Immature natural killer cell (primary cell): Measurements from ENCODE around the gene MIEF1. TPM values are rescaled to one million over a fixed set of nuclear protein-coding genes. Genes with fewer than 3 reads are reported as not detected.

Experiments
- DNase-seq, 3 donors: peaks; one replicate each; pipeline ENCODE4 v3.0.0; 2022; ENCODE audit warnings: mixed read lengths in 1 of 3
- H3K27ac Mint-ChIP-seq, 6 donors: one replicate each; pipeline ENCODE4 v1.8.0; 2020; ENCODE audit warnings: mixed read lengths in 6 of 6, mild to moderate bottlenecking in 5 of 6, inconsistent platforms in 4 of 6, moderate library complexity in 3 of 6
- H3K27me3 Mint-ChIP-seq, 3 donors: one replicate each; pipeline ENCODE4 v1.8.0; 2020 to 2021; ENCODE audit warnings: low read depth in 3 of 3, mild to moderate bottlenecking in 3 of 3, mixed read lengths in 3 of 3, moderate library complexity in 3 of 3, inconsistent platforms in 1 of 3
- H3K36me3 Mint-ChIP-seq, 3 donors: one replicate each; pipeline ENCODE4 v1.8.0; 2020; ENCODE audit warnings: mixed read lengths in 3 of 3, inconsistent platforms in 2 of 3, mild to moderate bottlenecking in 2 of 3
- H3K4me1 Mint-ChIP-seq, 2 donors: one replicate each; pipeline ENCODE4 v1.8.0; 2020; ENCODE audit warnings: inconsistent platforms in 2 of 2, mild to moderate bottlenecking in 2 of 2, mixed read lengths in 2 of 2, moderate library complexity in 1 of 2
- H3K4me3 Mint-ChIP-seq, 5 donors: one replicate each; pipeline ENCODE4 v1.8.0; 2020; ENCODE audit warnings: mild to moderate bottlenecking in 5 of 5, mixed read lengths in 5 of 5, inconsistent platforms in 3 of 5, moderate library complexity in 3 of 5
- H3K9me3 Mint-ChIP-seq, 6 donors: one replicate each; pipeline ENCODE4 v1.8.0; 2020; ENCODE audit warnings: mild to moderate bottlenecking in 6 of 6, mixed read lengths in 6 of 6, inconsistent platforms in 4 of 6, moderate library complexity in 3 of 6
- polyA plus RNA-seq, 3 donors: library from polyadenylated mRNA; unstranded; fragments of 300-500 nt; fragmentation: Illumina TruSeq; gene quantifications; one replicate each; pipeline ENCODE4 v1.2.3, GENCODE V29; 2021

The MIEF1 gene
- polyA plus RNA-seq, 3 donors from 2014 or later = 13.8 to 30.5 (median 18.4) TPM

DNA sequence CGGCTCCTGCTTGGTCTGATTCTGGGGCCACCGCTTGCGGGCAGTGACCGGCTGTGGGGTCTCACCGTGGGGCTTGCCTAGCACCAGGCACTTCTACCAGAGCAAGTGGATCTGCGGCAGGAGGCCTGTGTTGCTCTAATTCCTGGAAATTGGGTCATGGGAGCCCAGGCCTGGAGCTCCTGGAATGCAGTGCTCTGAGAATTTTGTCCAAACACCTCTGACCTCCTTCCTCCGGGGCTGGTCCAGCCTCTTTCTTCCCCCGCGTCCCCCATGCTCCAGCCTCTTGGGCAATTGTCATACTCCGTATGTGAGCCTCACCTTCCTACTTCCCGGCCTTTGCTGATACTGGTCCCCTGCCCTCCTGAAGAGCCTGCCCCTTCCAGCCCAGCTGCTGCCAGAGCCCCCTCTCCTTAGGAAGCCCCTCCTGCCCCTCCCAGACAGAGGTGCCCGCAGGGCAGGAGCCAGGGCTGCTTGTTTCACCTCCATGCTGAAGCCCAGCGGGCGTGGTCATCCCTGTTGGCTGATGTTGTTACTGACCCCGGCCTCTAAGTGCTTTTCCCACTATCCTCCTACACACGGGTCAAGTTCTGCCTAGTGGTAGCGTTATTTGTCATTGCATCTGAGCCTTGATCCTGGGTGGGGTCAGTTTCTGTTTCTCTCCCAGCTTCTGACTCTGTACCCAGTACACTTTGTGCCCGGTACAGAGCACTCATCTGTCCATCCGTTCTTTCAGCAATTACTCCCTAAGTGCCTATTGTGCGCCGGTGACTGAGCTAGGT is 35.7 kb upstream of the MIEF1 start:
- H3K36me3 Mint-ChIP-seq = no peaks in the 10 kb centered on the region
- no peaks in the 10 kb centered on the region for H3K9me3 Mint-ChIP-seq
- no peak overlapping the region for H3K27ac Mint-ChIP-seq
- H3K4me1 Mint-ChIP-seq = peaks cover 2% of the 10 kb centered on the region in 2 donors
- DNase-seq = no peak
- no peak overlapping the region for H3K4me3 Mint-ChIP-seq
- peaks cover 2 to 8% (median 5%) of the 10 kb centered on the region in 3 donors for H3K27me3 Mint-ChIP-seq

DNA sequence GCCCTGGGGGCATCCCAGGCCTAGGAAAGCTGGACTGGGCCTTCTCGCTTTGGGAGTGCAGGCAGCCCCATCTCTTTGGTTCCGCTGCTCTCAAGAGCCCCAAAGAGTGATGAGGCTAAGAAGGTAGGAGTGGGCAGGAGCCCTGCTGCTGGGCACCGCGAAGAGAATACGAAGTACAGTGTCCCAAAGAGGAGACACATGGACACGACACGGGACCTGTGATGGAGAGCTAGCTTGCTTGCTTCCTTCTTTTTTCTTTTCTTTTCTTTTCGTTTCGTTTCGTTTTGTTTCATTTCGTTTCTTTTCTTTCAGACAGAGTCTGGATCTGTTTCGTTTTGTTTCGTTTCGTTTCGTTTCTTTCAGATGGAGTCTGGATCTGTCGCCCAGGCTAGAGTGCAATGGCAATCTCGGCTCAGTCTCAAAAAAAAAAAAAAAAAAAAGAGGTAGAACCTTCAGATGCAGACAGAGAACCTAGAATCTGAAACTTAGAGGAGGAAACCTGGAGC is 34.6 kb upstream of the MIEF1 start:
- no peak for DNase-seq
- Mint-ChIP-seq H3K4me1 (peaks cover 6 to 10% of the 10 kb centered on the region in 2 donors), H3K9me3 (no peaks in the 10 kb centered on the region), H3K4me3 (no peak overlapping the region), H3K36me3 (no peaks in the 10 kb centered on the region), H3K27ac (no peak overlapping the region), H3K27me3 (peaks cover 2 to 8% (median 5%) of the 10 kb centered on the region in 3 donors)

DNA sequence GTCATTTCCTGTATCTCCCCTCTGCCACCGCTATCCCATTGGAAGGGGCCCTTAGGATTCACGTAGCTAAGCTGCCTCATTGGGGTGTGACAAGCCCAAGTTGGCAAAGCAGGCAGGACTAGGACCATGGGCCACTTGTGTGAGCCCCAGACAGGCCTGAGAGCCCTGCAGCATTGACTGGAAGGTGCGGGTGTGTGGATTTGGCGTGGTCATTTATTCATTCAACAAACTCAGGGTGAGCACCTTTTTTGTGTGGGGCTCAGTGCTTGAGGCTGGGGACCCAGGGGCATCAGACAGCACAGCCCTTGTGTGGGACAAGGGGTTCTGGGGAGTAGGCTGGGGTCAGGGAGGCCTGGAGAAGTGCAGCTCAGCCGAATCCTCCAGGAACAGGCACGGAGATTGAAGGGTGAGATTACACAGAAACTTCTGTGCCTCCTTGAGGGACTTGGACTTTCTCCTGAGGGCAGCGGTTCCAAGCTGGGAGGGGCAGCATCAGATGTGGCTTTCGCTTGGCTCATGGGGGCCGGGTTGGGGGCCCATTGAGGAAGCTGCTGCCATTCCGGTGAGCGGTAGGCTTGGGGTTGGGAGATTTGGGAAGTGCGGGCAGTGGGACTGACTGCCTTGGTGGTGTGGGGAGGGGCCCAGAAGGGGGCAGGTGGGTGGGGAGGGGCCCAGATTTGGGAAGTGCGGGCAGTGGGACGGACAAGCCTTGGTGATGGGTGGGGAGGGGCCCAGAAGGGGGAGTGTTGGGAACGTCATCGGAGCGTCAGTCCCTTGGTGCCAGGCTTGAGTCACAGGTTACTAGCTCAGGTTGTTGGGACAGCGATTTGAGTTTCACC is 33.4 kb upstream of the MIEF1 start:
- no peak overlapping the region for H3K27ac Mint-ChIP-seq
- no peak overlapping the region for H3K4me3 Mint-ChIP-seq
- no peaks in the 10 kb centered on the region for H3K36me3 Mint-ChIP-seq

DNA sequence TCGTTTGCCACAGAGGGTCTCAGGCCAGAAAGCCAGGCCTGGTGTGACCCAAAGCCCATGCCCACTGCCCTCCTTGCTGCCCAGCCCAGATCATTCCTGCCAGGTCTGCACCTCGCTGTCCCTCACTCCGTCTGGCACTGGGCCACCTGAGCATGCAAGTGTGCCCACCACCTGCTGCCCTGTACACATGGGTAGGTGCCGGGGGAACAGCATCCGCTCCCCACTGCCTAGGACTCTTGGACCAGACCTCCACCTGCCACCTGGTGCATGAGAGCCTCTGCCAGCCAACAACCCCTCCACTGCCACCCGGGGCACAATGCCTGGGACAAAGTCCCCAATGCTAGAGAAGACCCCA is 32.8 kb upstream of the MIEF1 start:
- Mint-ChIP-seq H3K27ac (no peak overlapping the region), H3K4me3 (no peak overlapping the region), H3K36me3 (no peaks in the 10 kb centered on the region), H3K27me3 (peaks cover 2 to 8% (median 5%) of the 10 kb centered on the region in 3 donors), H3K4me1 (peaks cover 6 to 10% of the 10 kb centered on the region in 2 donors), H3K9me3 (no peaks in the 10 kb centered on the region)
- DNase-seq = no peak

More for the DNA sequence above, 33.4 kb upstream of the MIEF1 start:
- no peaks in the 10 kb centered on the region for H3K9me3 Mint-ChIP-seq
- no peak for DNase-seq
- H3K27me3 Mint-ChIP-seq = peaks cover 2 to 8% (median 5%) of the 10 kb centered on the region in 3 donors
- peaks cover 6 to 10% of the 10 kb centered on the region in 2 donors for H3K4me1 Mint-ChIP-seq

DNA sequence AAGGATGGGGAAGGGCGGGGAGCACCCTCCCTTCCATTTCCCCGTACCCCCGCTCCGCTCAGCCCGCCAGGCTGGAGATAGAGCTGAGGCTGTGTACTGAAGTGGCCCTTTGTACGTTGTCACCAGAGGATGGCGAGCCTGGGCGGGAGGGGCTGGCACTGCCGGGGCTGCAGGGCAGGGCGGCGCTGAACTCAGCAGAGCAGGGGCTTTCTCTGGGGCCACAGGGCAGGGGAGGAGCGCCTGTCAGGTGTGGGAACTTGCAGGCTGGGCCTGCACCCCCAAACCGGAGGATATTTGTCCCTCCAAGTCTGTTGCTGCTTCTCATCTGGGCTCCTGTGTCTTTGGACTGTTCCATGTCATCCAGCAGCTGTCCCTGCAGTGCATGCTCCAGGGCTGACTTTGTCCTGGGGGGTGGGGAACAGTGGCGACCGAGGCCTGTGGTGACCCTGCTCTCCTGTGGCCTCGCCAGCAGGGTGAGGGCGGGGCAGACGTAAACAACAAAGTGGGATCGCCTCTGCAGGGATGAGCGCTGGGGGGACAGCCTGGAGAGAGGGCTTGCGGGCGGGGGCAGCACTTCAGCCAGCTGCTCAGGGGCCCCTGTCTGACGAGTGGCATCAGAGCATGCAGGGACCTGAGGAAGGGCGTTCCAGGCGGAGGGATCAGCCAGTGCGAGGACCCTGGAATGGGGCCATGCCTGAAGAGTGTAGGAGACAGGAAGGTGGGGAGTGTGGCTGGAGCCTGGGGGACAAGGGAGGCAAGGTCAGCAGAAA is 32.2 kb upstream of the MIEF1 start:
- H3K9me3 Mint-ChIP-seq = no peaks in the 10 kb centered on the region
- H3K4me1 Mint-ChIP-seq = peaks cover 6 to 10% of the 10 kb centered on the region in 2 donors
- peaks cover 2 to 8% (median 5%) of the 10 kb centered on the region in 3 donors for H3K27me3 Mint-ChIP-seq
- H3K4me3 Mint-ChIP-seq = no peak overlapping the region
- H3K27ac Mint-ChIP-seq = peak overlapping the region in 1 of 6 donors; percentile 55
- DNase-seq = no peak
- H3K36me3 Mint-ChIP-seq = no peaks in the 10 kb centered on the region

DNA sequence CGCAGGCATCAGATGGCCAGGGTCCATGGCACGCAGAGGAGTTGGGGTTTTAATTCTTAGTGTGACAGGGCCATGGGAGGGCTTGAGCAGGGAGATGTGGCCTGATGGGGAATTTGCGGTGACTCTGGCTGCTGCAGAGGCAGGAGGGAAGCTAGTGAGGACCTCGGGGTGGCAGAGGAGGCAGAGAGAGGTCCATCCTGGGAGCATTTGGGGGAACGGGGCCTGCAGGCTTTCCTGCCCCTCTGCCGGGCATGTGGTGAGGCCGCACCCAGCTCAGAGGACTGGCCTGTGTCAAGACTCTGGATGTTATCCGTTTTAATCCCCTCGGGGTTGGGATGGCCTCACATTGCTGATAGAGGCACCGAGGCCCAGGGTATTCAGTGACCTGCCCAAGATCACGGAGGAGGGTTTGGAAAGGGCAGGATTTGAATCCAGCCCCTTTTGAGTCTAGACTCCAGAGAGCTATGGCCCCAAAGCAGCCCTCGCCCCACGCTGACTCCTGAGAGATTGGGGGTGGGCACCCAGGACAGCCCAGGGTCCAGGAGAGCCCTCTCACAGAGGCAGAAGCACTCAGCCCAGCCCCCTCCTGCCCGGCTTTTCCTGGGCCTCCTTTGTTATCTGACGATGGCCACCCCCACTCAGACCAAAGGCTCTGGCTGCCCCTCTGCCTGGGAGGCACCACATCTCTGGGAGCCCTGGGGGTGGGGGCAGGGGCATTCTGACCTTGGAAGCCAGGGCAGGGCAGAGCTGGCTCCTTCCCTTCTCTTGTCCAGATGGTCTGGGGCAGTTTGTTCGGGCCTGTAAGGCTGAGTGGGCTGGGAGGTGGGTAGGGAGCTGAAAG is 31.4 kb upstream of the MIEF1 start:
- H3K9me3 Mint-ChIP-seq = no peaks in the 10 kb centered on the region
- H3K4me3 Mint-ChIP-seq = no peak overlapping the region
- H3K27me3 Mint-ChIP-seq = peaks cover 2 to 8% (median 5%) of the 10 kb centered on the region in 3 donors
- DNase-seq = no peak
- H3K36me3 Mint-ChIP-seq = no peaks in the 10 kb centered on the region
- H3K27ac Mint-ChIP-seq = peak overlapping the region in 1 of 6 donors; percentile 55
- peaks cover 6 to 10% of the 10 kb centered on the region in 2 donors for H3K4me1 Mint-ChIP-seq

DNA sequence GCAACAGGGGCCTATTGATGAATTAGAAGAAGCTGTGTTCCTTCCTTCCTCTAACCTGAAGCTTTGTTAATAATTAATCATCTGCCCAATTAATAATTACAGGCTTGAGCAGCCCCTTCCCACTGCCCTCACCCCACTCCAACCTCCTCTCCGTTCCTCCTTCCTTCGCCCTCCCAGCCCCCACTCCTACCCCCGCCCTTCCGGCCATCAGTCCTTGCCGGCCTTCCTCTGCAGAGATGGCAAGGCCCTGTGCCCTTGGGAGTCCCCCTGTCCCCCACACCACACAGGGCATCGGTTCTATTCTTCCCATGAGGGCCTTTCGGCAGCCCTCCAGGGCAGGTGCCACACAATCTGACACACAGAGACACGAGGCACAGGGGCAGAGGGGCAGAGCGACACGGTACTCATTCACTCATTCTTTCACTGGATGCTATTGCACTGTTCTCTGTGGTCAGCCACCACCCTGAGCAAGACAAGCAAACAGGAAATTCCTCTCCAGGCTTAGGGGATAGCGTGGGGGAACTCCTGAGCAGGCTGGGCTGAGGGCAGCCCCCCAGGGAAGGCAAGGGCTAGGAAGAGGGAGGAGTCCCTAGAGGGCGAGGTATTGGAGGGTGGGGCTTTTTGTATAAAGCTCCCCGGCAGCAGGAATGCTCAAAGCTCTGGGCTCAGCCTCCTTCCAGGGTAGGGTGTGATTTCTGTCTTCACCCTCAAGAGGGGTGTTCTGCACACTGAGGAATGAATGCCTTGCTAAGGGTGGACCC is 30.5 kb upstream of the MIEF1 start:
- peak overlapping the region in 3 of 6 donors; percentile 49 to 67 (median 65) for H3K27ac Mint-ChIP-seq
- no peak for DNase-seq
- H3K4me3 Mint-ChIP-seq = peak overlapping the region in 1 of 5 donors; percentile 40
- peaks cover 6 to 10% of the 10 kb centered on the region in 2 donors for H3K4me1 Mint-ChIP-seq
- H3K9me3 Mint-ChIP-seq = no peaks in the 10 kb centered on the region
- peaks cover 2 to 8% (median 5%) of the 10 kb centered on the region in 3 donors for H3K27me3 Mint-ChIP-seq
- no peaks in the 10 kb centered on the region for H3K36me3 Mint-ChIP-seq

DNA sequence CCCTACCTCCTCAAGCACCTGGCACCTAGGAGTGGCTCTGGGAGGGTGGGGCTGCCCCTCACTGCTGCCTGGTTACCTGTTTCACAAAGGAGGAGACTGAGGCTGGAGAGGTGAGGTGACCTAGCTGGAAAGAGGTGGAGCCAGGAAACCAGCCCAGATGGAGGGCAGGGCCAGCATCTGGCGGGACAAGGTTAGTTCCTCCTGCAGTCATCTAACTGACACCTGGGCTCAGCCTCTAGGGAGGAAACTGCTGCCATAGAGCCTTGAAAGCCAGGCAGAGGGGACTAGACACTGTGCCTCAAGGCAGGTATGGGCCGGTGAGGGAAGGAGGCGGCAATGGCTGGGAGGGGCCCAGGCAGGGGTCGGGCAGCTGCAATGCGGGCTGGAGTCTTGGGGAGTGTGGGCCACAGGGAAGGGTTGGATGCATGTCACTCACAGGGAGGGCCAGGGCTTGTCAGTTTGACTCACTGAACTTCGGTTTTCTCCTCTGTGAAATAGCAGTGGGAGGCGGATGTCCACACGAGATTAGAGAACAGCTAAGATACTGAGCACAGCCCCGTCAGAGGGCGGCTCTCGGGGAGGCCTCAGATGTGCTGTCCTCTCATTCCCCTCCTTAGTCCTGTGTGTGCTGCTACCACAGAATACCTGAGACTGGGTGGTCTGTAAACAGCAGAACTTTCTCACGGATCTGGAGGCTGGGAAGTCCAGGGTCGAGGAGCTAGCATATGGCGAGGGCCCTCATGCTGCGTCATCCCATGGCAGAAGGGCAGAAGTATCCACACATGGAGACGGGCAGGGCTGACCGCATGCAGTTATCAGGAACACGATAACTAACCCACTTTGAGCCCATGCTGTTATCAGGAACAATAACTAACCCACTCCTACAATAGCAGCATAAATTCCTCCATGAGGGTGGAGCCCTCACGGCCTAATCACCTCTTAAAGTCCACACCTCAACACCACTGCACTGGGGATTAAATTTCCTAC is 29.2 kb upstream of the MIEF1 start:
- H3K4me1 Mint-ChIP-seq = peaks cover 6 to 10% of the 10 kb centered on the region in 2 donors
- no peak overlapping the region for H3K4me3 Mint-ChIP-seq
- peaks cover 0 to 5% (median 4%) of the 10 kb centered on the region in 3 donors for H3K27me3 Mint-ChIP-seq
- H3K27ac Mint-ChIP-seq = peak overlapping the region in 1 of 6 donors; percentile 19
- H3K9me3 Mint-ChIP-seq = no peaks in the 10 kb centered on the region
- DNase-seq = no peak
- no peaks in the 10 kb centered on the region for H3K36me3 Mint-ChIP-seq

DNA sequence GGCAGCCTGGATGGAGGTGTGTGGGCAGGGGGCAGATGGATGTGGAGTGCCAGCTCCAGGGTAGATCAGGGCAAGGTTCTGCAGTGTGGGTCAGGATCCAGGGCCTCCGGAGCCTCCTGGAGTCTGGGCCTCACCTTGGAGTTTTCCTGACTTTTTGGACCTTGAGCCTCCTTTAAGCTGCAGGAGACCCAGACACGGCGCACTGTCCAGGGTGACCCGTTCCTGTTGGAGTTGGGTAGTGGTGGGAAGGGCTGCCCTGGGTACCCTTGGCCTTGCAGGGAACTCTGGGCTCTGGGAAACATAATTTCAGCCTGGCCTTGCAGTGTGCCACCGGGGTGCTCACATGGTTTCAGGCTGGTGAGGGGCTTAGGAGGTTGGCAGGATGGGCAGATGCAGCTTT is 28.2 kb upstream of the MIEF1 start:
- H3K4me3 Mint-ChIP-seq = no peak overlapping the region
- peaks cover 6 to 10% of the 10 kb centered on the region in 2 donors for H3K4me1 Mint-ChIP-seq
- no peaks in the 10 kb centered on the region for H3K9me3 Mint-ChIP-seq
- no peak overlapping the region for H3K27ac Mint-ChIP-seq
- H3K27me3 Mint-ChIP-seq = peaks cover 0 to 4% (median under 1%) of the 10 kb centered on the region in 3 donors
- no peak for DNase-seq
- H3K36me3 Mint-ChIP-seq = no peaks in the 10 kb centered on the region

DNA sequence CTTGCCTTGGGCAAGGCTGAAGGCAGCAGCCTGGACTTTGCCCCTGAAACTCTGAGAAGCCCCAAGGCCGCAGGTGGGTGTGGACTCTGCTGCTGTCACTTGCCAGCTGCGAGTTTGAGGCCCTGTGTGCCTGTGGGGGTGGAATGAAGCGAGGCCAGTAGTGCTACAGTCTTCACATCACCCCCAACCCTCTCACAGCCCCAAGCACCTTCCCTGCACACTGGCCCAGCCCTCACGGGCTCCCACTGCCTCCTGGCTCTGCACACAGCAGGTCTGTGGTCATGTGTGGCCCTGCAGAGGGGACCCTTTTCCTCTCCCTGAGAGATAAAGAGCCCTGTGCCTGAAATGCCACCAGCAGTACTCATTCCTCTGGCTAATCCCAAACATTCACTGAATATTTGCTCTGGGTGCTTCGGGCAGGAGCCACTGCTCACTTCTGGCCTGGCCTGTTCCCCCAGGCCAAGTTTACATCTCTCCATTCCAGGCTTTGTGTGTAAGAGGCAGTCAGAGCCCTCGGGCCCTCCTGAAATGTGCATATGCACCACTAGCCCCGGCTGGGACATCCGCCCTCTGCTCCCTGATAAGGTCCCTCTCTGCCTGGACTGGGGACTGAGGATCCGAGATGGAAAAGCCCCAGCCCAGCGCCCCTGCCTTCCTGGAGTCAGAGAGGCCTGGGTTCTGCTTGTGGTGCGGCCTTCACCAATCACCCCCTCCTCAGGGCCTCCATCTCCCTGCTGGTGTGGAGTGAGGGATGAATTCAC is 27.6 kb upstream of the MIEF1 start:
- Mint-ChIP-seq H3K4me3 (no peak overlapping the region), H3K27ac (no peak overlapping the region), H3K9me3 (no peaks in the 10 kb centered on the region), H3K27me3 (peaks cover 0 to under 1% (median 0%) of the 10 kb centered on the region in 3 donors), H3K4me1 (peaks cover 6 to 10% of the 10 kb centered on the region in 2 donors), H3K36me3 (no peaks in the 10 kb centered on the region)
- DNase-seq = no peak

DNA sequence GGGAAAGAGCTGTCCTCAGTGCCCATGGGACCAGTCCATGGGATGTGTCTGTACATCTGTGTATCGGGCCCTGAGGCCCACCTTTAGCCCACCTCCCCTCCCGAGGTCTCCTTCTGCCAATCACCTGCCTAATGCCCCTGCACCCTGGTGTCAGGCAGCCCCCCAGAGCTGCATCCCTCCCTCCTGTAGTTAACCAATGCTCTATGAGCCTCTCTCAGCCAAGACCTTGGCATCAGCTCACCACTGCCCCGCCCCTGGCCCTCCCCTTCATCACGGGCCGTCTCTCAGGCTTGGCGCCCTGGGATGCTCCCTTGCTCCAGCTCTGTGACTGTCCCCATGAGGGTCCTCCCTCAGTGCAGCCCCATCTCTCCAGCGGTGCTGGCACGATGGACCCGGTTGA is 26.8 kb upstream of the MIEF1 start:
- DNase-seq = no peak
- Mint-ChIP-seq H3K27ac (no peak overlapping the region), H3K36me3 (no peaks in the 10 kb centered on the region), H3K27me3 (peaks cover 0 to 1% (median 0%) of the 10 kb centered on the region in 3 donors), H3K9me3 (no peaks in the 10 kb centered on the region), H3K4me1 (peaks cover 6 to 10% of the 10 kb centered on the region in 2 donors), H3K4me3 (no peak overlapping the region)
